GM21737 (cell line): ENCODE measurements around the gene ADGRG6.

Experiments
- ATAC-seq: cut with Tn5 transposase; IDR thresholded peaks from one replicate; pipeline ENCODE4 v1.9.1; 2021; ENCODE audit warnings: mild to moderate bottlenecking, moderate library complexity; ENCODE audit not compliant: unreplicated experiment

Gene ADGRG6

GRCh38 chr6:142290851-142291250, 11.0 kb upstream of the ADGRG6 start:
- ATAC-seq, result no peak

GRCh38 chr6:142291512-142291911, 10.3 kb upstream of the ADGRG6 start:
- no peak for ATAC-seq

GRCh38 chr6:142292166-142292924, 9.5 kb upstream of the ADGRG6 start:
- ATAC-seq, result no peak

GRCh38 chr6:142293121-142293520, 8.7 kb upstream of the ADGRG6 start:
- no peak for ATAC-seq

GRCh38 chr6:142294679-142295078, 7.1 kb upstream of the ADGRG6 start:
- no peak for ATAC-seq

GRCh38 chr6:142296975-142297604, 4.7 kb upstream of the ADGRG6 start:
- no peak for ATAC-seq

GRCh38 chr6:142297605-142297995, 4.2 kb upstream of the ADGRG6 start:
- no peak for ATAC-seq

GRCh38 chr6:142297996-142298753, 3.6 kb upstream of the ADGRG6 start:
- ATAC-seq, result no peak

GRCh38 chr6:142300302-142300701, 1.5 kb upstream of the ADGRG6 start:
- ATAC-seq, result no peak

- no peak for ATAC-seq
Measured at GRCh38 chr6:142300758-142301650, 803 bp upstream of the ADGRG6 start.

GRCh38 chr6:142302421-142303175, 791 bp downstream of the ADGRG6 start:
- no peak for ATAC-seq

GRCh38 chr6:142303176-142303533, 1.3 kb downstream of the ADGRG6 start:
- ATAC-seq, result no peak

GRCh38 chr6:142304241-142304640, 2.4 kb downstream of the ADGRG6 start:
- ATAC-seq, result no peak

- ATAC-seq, result no peak
Measured at GRCh38 chr6:142306736-142307135, 4.9 kb downstream of the ADGRG6 start.

GRCh38 chr6:142307963-142308748, 6.3 kb downstream of the ADGRG6 start:
- ATAC-seq, result no peak

- ATAC-seq, result no peak
Measured at GRCh38 chr6:142309426-142309825, 7.6 kb downstream of the ADGRG6 start.

- ATAC-seq, result no peak
Measured at GRCh38 chr6:142313284-142313683, 11.5 kb downstream of the ADGRG6 start.

GRCh38 chr6:142316791-142317368, 15.1 kb downstream of the ADGRG6 start:
- no peak for ATAC-seq

GRCh38 chr6:142318714-142319113, 16.9 kb downstream of the ADGRG6 start:
- ATAC-seq, result no peak
